Glutamatergic neuron (in vitro differentiated cells): ENCODE results near the gene CEPT1. TPM values are rescaled to one million over a fixed set of nuclear protein-coding genes. Genes with fewer than 3 reads are reported as not detected.
"Not testable (repeated sequence)": the region's sequence is repeated elsewhere in the genome, so short reads cannot be mapped to it uniquely, and the experiment has no call there.

Source experiments
- DNase-seq: peaks from one replicate; pipeline ENCODE4 v3.0.0; 2022
- H3K27ac Mint-ChIP-seq: one replicate; pipeline ENCODE4 v1.8.0; 2020; ENCODE audit warnings: mild to moderate bottlenecking, mixed read lengths, inconsistent platforms; ENCODE audit not compliant: unreplicated experiment
- H3K27me3 Mint-ChIP-seq: one replicate; pipeline ENCODE4 v1.8.0; 2020; ENCODE audit warnings: mild to moderate bottlenecking, moderate library complexity, mixed read lengths, inconsistent platforms; ENCODE audit not compliant: unreplicated experiment
- H3K36me3 Mint-ChIP-seq: one replicate; pipeline ENCODE4 v1.8.0; 2020; ENCODE audit warnings: mild to moderate bottlenecking, mixed read lengths, inconsistent platforms; ENCODE audit not compliant: unreplicated experiment
- H3K4me1 Mint-ChIP-seq: one replicate; pipeline ENCODE4 v1.8.0; 2020; ENCODE audit warnings: mild to moderate bottlenecking, low read depth, mixed read lengths, inconsistent platforms; ENCODE audit not compliant: unreplicated experiment
- H3K4me3 Mint-ChIP-seq: one replicate; pipeline ENCODE4 v1.8.0; 2020; ENCODE audit warnings: mild to moderate bottlenecking, mixed read lengths, inconsistent platforms; ENCODE audit not compliant: unreplicated experiment
- H3K9me3 Mint-ChIP-seq: one replicate; pipeline ENCODE4 v1.8.0; 2020; ENCODE audit warnings: mild to moderate bottlenecking, moderate library complexity, mixed read lengths, inconsistent platforms; ENCODE audit not compliant: unreplicated experiment
- CTCF ChIP-seq: fragments of 200-600 bp; sonication (generic); IDR thresholded peaks from one replicate; pipeline ENCODE4 v1.5.0; 2021; ENCODE audit not compliant: partially characterized antibody, unreplicated experiment
- total RNA-seq: library from RNA; stranded (reverse); fragmentation: NEBNext Ultra II Directional; extraction: Animal tissue kit (Norgen Biotek cat#: 25700); gene quantifications from one replicate; pipeline ENCODE4 v1.2.1, GENCODE V29; 2021; ENCODE audit not compliant: unreplicated experiment

The CEPT1 gene
- total RNA-seq, 1 donor from 2014 or later, result 35.6 TPM

- Mint-ChIP-seq H3K27me3 (peaks cover 3% of the 10 kb centered on the region), H3K27ac (no peak overlapping the region), H3K36me3 (no peaks in the 10 kb centered on the region), H3K4me1 (no peaks in the 10 kb centered on the region), H3K9me3 (no peaks in the 10 kb centered on the region), H3K4me3 (no peak overlapping the region)
- DNase-seq, result no peak
- no peak for TF ChIP-seq CTCF
Observed at GRCh38 chr1:111214884-111215283, 74.9 kb downstream of the CEPT1 start.

GRCh38 chr1:111215285-111215684, 75.3 kb downstream of the CEPT1 start:
- H3K4me3 Mint-ChIP-seq, DNase-seq, H3K4me1 Mint-ChIP-seq, H3K36me3 Mint-ChIP-seq, H3K9me3 Mint-ChIP-seq, H3K27me3 Mint-ChIP-seq, H3K27ac Mint-ChIP-seq: not testable (repeated sequence)

GRCh38 chr1:111216751-111217150, 76.7 kb downstream of the CEPT1 start:
- H3K4me1 Mint-ChIP-seq, result no peaks in the 10 kb centered on the region
- no peak overlapping the region for H3K27ac Mint-ChIP-seq
- no peaks in the 10 kb centered on the region for H3K9me3 Mint-ChIP-seq
- H3K4me3 Mint-ChIP-seq, result no peak overlapping the region
- no peak for TF ChIP-seq CTCF
- DNase-seq, result no peak
- H3K36me3 Mint-ChIP-seq, result no peaks in the 10 kb centered on the region
- peaks cover 3% of the 10 kb centered on the region for H3K27me3 Mint-ChIP-seq

DNA sequence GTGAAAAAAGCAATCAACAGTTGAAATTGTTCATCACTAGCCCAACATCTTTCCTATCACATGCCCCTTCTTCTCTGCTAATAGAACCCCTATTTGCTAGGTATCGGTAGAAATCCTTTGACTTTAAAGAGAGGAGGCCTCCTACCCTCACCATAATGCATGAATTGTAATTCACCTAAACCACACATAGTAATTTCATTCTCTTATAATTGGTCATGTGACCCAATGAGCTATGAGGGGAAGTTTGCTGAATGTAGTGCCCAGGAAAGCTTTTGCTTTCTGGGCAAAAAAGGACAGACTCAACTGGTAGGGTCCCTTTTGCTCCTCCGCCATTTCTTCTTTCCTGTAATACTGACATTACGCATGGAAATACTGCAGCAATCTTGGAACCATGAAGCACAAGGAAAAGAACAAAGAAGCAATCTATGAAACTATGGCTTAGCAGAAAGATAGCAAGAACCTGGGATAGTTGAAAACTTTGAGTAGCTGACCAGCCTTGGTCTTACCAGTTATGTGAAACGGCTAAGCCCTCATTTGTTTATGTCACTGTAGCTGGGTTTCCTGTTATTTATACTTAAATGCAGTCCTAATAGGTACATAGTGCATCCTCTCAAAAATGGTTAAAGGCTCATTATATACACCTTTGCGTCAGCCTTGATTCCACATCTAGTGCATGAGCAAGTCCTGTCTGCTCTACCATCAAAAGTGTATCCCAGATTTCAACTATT, 77.3 kb downstream of the CEPT1 start:
- Mint-ChIP-seq H3K27ac (no peak overlapping the region), H3K4me1 (no peaks in the 10 kb centered on the region), H3K36me3 (no peaks in the 10 kb centered on the region), H3K4me3 (no peak overlapping the region), H3K9me3 (no peaks in the 10 kb centered on the region), H3K27me3 (peaks cover 3% of the 10 kb centered on the region)
- TF ChIP-seq CTCF, result no peak
- no peak for DNase-seq

- H3K36me3 Mint-ChIP-seq, result no peaks in the 10 kb centered on the region
- no peak overlapping the region for H3K4me3 Mint-ChIP-seq
- no peaks in the 10 kb centered on the region for H3K9me3 Mint-ChIP-seq
- no peak overlapping the region for H3K27ac Mint-ChIP-seq
- no peak for TF ChIP-seq CTCF
- peaks cover 2% of the 10 kb centered on the region for H3K4me1 Mint-ChIP-seq
- peaks cover 3% of the 10 kb centered on the region for H3K27me3 Mint-ChIP-seq
- no peak for DNase-seq
Observed at GRCh38 chr1:111218701-111219556, 78.9 kb downstream of the CEPT1 start.
